SK-N-MC (cell line): ENCODE data around the gene PSMA2.
"Not testable (repeated sequence)": the region's sequence is repeated elsewhere in the genome, so short reads cannot be mapped to it uniquely, and the experiment has no call there.

ENCODE experiments used
- DNase-seq: peaks from one replicate; pipeline ENCODE4 v3.0.0-alpha.2; 2011; ENCODE audit warnings: low read depth, low spot score
- H3K27ac ChIP-seq: fragments of 200-600 bp; sonication (generic); 2 replicates; pipeline ENCODE4 v1.5.1; 2016; ENCODE audit warnings: mixed run types
- H3K36me3 ChIP-seq: fragments of 200-600 bp; sonication (generic); 2 replicates; pipeline ENCODE4 v1.6.1; 2017; ENCODE audit warnings: antibody characterized with exemption, low read length, mixed read lengths; ENCODE audit not compliant: insufficient read depth
- H3K4me3 ChIP-seq: fragments of 200-600 bp; sonication (generic); 2 replicates; pipeline ENCODE4 v1.5.1; 2016
- H3K9ac ChIP-seq: fragments of 200-600 bp; sonication (generic); 2 replicates; pipeline ENCODE4 v1.8.0; 2017; ENCODE audit warnings: mixed run types, mixed read lengths; ENCODE audit not compliant: insufficient read length
- H3K9me3 ChIP-seq: fragments of 200-600 bp; sonication (generic); 2 replicates; pipeline ENCODE4 v1.6.1; 2017; ENCODE audit warnings: low read depth, mild to moderate bottlenecking, antibody characterized with exemption, low read length, moderate library complexity, mixed read lengths
- EZH2 ChIP-seq: fragments of 200-600 bp; sonication (generic); IDR thresholded peaks from one replicate; pipeline ENCODE4 v1.6.1; 2017; ENCODE audit warnings: antibody characterized with exemption
- FOXP2 ChIP-seq: optimal IDR thresholded peaks from 2 replicates; pipeline ENCODE3; 2011; ENCODE audit warnings: mild to moderate bottlenecking, moderate library complexity; ENCODE audit not compliant: insufficient read depth; ENCODE audit errors: extremely low read length, control extremely low read depth
- POLR2AphosphoS5 ChIP-seq: IDR thresholded peaks from 2 replicates; pipeline ENCODE4 v1.6.1; 2012; ENCODE audit warnings: mild to moderate bottlenecking, low read depth, low read length, borderline replicate concordance

Gene PSMA2

GRCh38 chr7:42902331-42902730 lies 29.6 kb downstream of the PSMA2 start:
- Histone ChIP-seq H3K4me3 (no peak overlapping the region), H3K27ac (no peak overlapping the region), H3K36me3 (no peaks in the 10 kb centered on the region), H3K9me3 (no peaks in the 10 kb centered on the region), H3K9ac (no peak overlapping the region)
- TF ChIP-seq POLR2AphosphoS5 (no peak), FOXP2 (no peak), EZH2 (no peak)
- no peak for DNase-seq

GRCh38 chr7:42900842-42901241 lies 31.1 kb downstream of the PSMA2 start:
- TF ChIP-seq EZH2: no peak
- TF ChIP-seq FOXP2: no peak
- TF ChIP-seq POLR2AphosphoS5: no peak
- no peak for DNase-seq
- Histone ChIP-seq H3K9me3 (no peaks in the 10 kb centered on the region), H3K9ac (no peak overlapping the region), H3K4me3 (no peak overlapping the region), H3K36me3 (no peaks in the 10 kb centered on the region), H3K27ac (no peak overlapping the region)

GRCh38 chr7:42893346-42894240 lies 38.4 kb downstream of the PSMA2 start:
- Histone ChIP-seq H3K9ac (no peak overlapping the region), H3K27ac (no peak overlapping the region), H3K36me3 (no peaks in the 10 kb centered on the region), H3K4me3 (no peak overlapping the region), H3K9me3 (no peaks in the 10 kb centered on the region)
- no peak for DNase-seq
- TF ChIP-seq FOXP2 (no peak), EZH2 (no peak), POLR2AphosphoS5 (no peak)

DNA sequence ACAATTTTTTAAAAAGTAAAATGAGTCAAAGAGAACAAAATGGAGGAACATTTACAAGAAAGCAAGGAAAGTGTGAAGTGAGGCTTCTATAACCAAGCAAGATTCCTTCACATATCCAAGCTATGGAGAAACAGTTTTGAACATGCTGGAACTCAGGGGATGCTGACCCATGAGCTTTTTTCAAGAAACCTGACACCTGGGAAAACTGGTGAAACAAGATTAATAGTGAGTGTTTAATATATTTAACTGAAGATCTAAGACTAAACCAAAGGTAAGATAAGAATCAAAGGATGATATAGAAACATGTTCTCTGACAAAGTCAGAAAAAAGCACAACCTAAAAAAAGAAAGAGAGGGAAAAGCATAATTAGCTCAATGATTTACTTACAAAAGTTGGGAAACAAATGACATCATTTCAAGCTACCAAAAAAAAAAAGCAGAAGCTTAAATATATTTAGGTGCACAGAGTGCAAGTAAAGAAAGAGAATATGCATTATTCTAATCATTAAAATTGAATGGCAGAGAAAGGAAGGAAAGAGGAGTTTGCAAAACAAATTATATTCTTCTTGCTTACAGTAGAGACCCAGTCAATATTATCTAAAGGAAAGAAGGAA lies 45.0 kb downstream of the PSMA2 start:
- Histone ChIP-seq H3K36me3 (no peaks in the 10 kb centered on the region), H3K9me3 (no peaks in the 10 kb centered on the region), H3K4me3 (no peak overlapping the region), H3K27ac (no peak overlapping the region), H3K9ac (no peak overlapping the region)
- DNase-seq: no peak
- no peak for TF ChIP-seq POLR2AphosphoS5
- TF ChIP-seq EZH2: no peak

DNA sequence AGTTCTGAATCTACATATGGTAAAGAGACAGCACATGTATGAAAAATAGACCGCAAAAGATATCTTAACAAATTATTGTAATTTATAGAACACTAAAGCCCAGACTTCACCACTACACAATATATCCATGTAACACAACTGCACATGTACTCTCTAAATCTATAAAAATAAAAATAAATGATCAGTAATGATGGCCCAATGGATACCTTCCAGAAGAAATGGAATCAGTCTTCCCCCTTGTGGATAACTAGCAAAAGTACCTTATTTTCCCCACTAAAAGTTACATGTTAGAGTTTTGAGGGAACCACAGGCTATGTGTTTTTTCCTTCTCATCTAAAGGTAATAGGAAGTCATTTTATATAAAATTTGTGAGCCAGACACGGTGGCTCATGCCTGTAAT lies 45.8 kb downstream of the PSMA2 start:
- no peaks in the 10 kb centered on the region for H3K9me3 ChIP-seq
- DNase-seq: no peak
- no peaks in the 10 kb centered on the region for H3K36me3 ChIP-seq
- H3K4me3 ChIP-seq: no peak overlapping the region
- TF ChIP-seq EZH2 (no peak), POLR2AphosphoS5 (no peak), FOXP2 (no peak)
- H3K27ac ChIP-seq: no peak overlapping the region
- H3K9ac ChIP-seq: no peak overlapping the region

DNA sequence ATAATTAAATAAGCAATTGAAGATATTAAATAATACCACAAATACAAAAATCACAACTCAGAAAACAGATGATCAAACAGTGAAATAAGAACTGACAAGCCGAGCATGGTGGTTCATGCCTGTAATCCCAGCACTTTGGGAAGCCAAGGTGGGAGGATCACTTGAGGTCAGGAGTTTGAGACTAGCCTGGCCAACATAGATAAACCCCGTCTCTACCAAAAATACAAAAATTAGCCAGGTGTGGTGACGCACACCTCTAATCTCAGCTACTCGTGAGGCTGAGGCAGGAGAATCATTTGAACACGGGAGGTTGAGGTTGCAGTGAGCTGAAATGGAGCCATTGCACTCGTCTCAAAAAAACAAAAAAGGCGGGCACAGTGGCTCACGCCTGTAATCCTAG lies 46.8 kb downstream of the PSMA2 start:
- not testable (repeated sequence) for DNase-seq, H3K9ac ChIP-seq, H3K36me3 ChIP-seq, H3K9me3 ChIP-seq, H3K27ac ChIP-seq, H3K4me3 ChIP-seq

- Histone ChIP-seq H3K9me3 (no peaks in the 10 kb centered on the region), H3K9ac (no peak overlapping the region), H3K27ac (no peak overlapping the region), H3K36me3 (no peaks in the 10 kb centered on the region), H3K4me3 (no peak overlapping the region)
- no peak for DNase-seq
- TF ChIP-seq POLR2AphosphoS5: no peak
- TF ChIP-seq EZH2: no peak
- no peak for TF ChIP-seq FOXP2
These were observed 48.0 kb downstream of the PSMA2 start for GRCh38 chr7:42883950-42884349.

DNA sequence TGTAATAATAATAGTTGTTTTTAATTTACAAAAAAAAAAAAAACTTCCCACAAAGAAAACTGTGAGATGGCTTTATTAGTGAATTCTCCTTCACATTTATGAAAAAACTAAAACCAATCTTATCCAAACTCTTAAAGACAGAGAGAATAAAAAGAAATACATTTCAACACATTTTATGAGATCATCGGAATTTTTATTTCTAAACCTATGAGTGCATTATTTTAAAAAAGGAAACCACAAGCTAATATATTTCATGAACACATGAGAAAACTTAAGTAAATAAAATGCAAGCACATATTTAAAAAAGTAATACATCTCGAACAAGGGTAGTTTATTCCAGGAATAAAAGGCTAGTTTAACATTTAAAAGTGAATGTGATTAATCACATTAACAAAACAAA lies 51.6 kb downstream of the PSMA2 start:
- Histone ChIP-seq H3K9ac (no peak overlapping the region), H3K27ac (no peak overlapping the region)
- TF ChIP-seq FOXP2: no peak
- no peak for TF ChIP-seq EZH2
- no peak for TF ChIP-seq POLR2AphosphoS5

DNA sequence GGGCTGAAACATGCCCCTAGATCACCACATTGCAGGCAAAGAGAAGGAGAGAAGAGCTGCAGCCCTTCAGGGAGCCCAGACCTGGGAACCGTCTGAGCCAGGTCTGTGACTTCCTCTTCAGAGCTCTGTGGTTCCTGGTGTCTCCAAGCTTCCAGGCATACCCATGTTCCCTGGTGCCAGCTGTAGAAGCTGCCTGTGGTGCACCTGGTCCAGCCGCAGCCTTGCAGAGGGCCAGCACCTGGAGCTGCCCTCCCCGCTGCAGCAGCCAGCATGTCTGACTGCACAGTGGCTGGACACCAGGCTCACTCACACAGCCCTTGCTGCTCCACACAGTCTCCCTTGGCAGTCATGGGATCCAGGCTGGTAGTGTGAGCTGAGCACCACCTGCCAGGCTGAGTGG lies 53.7 kb downstream of the PSMA2 start:
- H3K9ac ChIP-seq: no peak overlapping the region
- H3K4me3 ChIP-seq: no peak overlapping the region
- no peak overlapping the region for H3K27ac ChIP-seq
- no peak for TF ChIP-seq FOXP2
- TF ChIP-seq EZH2: no peak
- no peak for TF ChIP-seq POLR2AphosphoS5
- DNase-seq: no peak
- H3K9me3 ChIP-seq: no peaks in the 10 kb centered on the region
- H3K36me3 ChIP-seq: no peaks in the 10 kb centered on the region

More for the DNA sequence above, 51.6 kb downstream of the PSMA2 start:
- H3K9me3 ChIP-seq: no peaks in the 10 kb centered on the region
- peak overlapping the region; percentile 10; the same call in 1 of the 2 replicates for H3K4me3 ChIP-seq
- peak; percentile 62 for DNase-seq
- no peaks in the 10 kb centered on the region for H3K36me3 ChIP-seq
